ELR (cell line): ENCODE results near the gene KRTAP5-10.
"Not testable (repeated sequence)": the region's sequence is repeated elsewhere in the genome, so short reads cannot be mapped to it uniquely, and the experiment has no call there.

Experiments
- DNase-seq: peaks from one replicate; pipeline ENCODE4 v3.0.0-alpha.2; 2015; ENCODE audit warnings: low read depth

KRTAP5-10 gene

GRCh38 chr11:71572811-71573210, 7.4 kb downstream of the KRTAP5-10 start:
- DNase-seq: no peak

GRCh38 chr11:71574418-71574817, 9.1 kb downstream of the KRTAP5-10 start:
- no peak for DNase-seq

- no peak for DNase-seq
Observed at GRCh38 chr11:71575723-71576424, 10.5 kb downstream of the KRTAP5-10 start.

GRCh38 chr11:71576688-71577465, 11.5 kb downstream of the KRTAP5-10 start:
- DNase-seq: not testable (repeated sequence)

- DNase-seq: no peak
Observed at GRCh38 chr11:71577469-71578004, 12.2 kb downstream of the KRTAP5-10 start.

- peak; percentile 10 for DNase-seq
Observed at GRCh38 chr11:71579513-71579912, 14.2 kb downstream of the KRTAP5-10 start.

- DNase-seq: peak; percentile 71
Observed at GRCh38 chr11:71580057-71581003, 15.0 kb downstream of the KRTAP5-10 start.

GRCh38 chr11:71581826-71582225, 16.5 kb downstream of the KRTAP5-10 start:
- peak; percentile 4 for DNase-seq

GRCh38 chr11:71582309-71582895, 17.0 kb downstream of the KRTAP5-10 start, which contains the start of gene KRTAP5-11:
Gene KRTAP5-11, minus strand, starts transcription at chr11:71582875. Its CDS starts 38 bp downstream, at chr11:71582837.
- DNase-seq: no peak

GRCh38 chr11:71582969-71583368, 17.6 kb downstream of the KRTAP5-10 start:
- DNase-seq: not testable (repeated sequence)

GRCh38 chr11:71585673-71586072, 20.3 kb downstream of the KRTAP5-10 start:
- not testable (repeated sequence) for DNase-seq

GRCh38 chr11:71588314-71588713, 23.0 kb downstream of the KRTAP5-10 start:
- DNase-seq: peak; percentile 8

GRCh38 chr11:71588822-71589545, 23.6 kb downstream of the KRTAP5-10 start:
- peak; percentile 28 for DNase-seq

GRCh38 chr11:71589546-71589920, 24.2 kb downstream of the KRTAP5-10 start:
- not testable (repeated sequence) for DNase-seq

- DNase-seq: not testable (repeated sequence)
Observed at GRCh38 chr11:71603221-71603620, 37.9 kb downstream of the KRTAP5-10 start.

GRCh38 chr11:71604798-71605488, 39.6 kb downstream of the KRTAP5-10 start:
- DNase-seq: not testable (repeated sequence)

GRCh38 chr11:71606853-71607519, 41.6 kb downstream of the KRTAP5-10 start:
- not testable (repeated sequence) for DNase-seq

- not testable (repeated sequence) for DNase-seq
Observed at GRCh38 chr11:71607520-71608216, 42.3 kb downstream of the KRTAP5-10 start.

- DNase-seq: not testable (repeated sequence)
Observed at GRCh38 chr11:71608272-71608671, 42.9 kb downstream of the KRTAP5-10 start.
